Measurements from ENCODE around the gene NTMT1. TPM values are rescaled to one million over a fixed set of nuclear protein-coding genes. Genes with fewer than 3 reads are reported as not detected.

Gene NTMT1
- total RNA-seq, 4 donors from 2014 or later, result 20.3 to 33.3 (median 31.9) TPM

GRCh38 chr9:129649726-129650679 lies 24.0 kb downstream of the NTMT1 start:
- Histone ChIP-seq H3K4me3 (no peak overlapping the region), H3K36me3 (no peaks in the 10 kb centered on the region), H3K27ac (replicated peaks in 1 of 4) (no peak overlapping the region), H3K27me3 (no peaks in the 10 kb centered on the region), H3K4me1 (peaks cover 0 to 9% (median 0%) of the 10 kb centered on the region in 4 donors), H3K9me3 (no peaks in the 10 kb centered on the region)
- WGBS, result 83% methylated on average over 16 of the region's 20 CpGs
- no peak for DNase-seq (ENCODE audit: extremely low spot score)
- TF ChIP-seq CTCF (IDR thresholded peaks at IDR 0.05), result no peak
- no peak for TF ChIP-seq POLR2A (IDR thresholded peaks at IDR 0.05; ENCODE audit: low read depth)
- no peak for TF ChIP-seq EP300 (IDR thresholded peaks at IDR 0.05)
- TF ChIP-seq POLR2AphosphoS5 (IDR thresholded peaks at IDR 0.05), result no peak
- intact Hi-C loops (cut with DNase I), result no loop called here

- H3K4me1 ChIP-seq, result peaks cover 0 to 9% (median 0%) of the 10 kb centered on the region in 4 donors
- no peaks in the 10 kb centered on the region for H3K9me3 ChIP-seq
- H3K27me3 ChIP-seq, result no peaks in the 10 kb centered on the region
- WGBS, result 79% methylated on average over 9 of the region's 10 CpGs
- no peak overlapping the region for H3K27ac ChIP-seq (replicated peaks in 1 of 4)
- no peaks in the 10 kb centered on the region for H3K36me3 ChIP-seq
- DNase-seq (ENCODE audit: extremely low spot score), result no peak
- H3K4me3 ChIP-seq, result no peak overlapping the region
- TF ChIP-seq POLR2A (IDR thresholded peaks at IDR 0.05; ENCODE audit: low read depth) (no peak), CTCF (IDR thresholded peaks at IDR 0.05) (no peak)
- intact Hi-C loops (cut with DNase I), result no loop called here
Observed at GRCh38 chr9:129650680-129651235, 24.8 kb downstream of the NTMT1 start.

- no peaks in the 10 kb centered on the region for H3K27me3 ChIP-seq
- DNase-seq (ENCODE audit: extremely low spot score), result no peak
- no peaks in the 10 kb centered on the region for H3K9me3 ChIP-seq
- no peaks in the 10 kb centered on the region for H3K36me3 ChIP-seq
- WGBS, result 59% methylated on average over 18 of the region's 19 CpGs
- intact Hi-C loops (cut with DNase I), result no loop called here
- TF ChIP-seq POLR2A (IDR thresholded peaks at IDR 0.05; ENCODE audit: low read depth) (no peak), EP300 (IDR thresholded peaks at IDR 0.05) (no peak)
- no peak overlapping the region for H3K27ac ChIP-seq (replicated peaks in 1 of 4)
- peaks cover 0 to 9% (median 0%) of the 10 kb centered on the region in 4 donors for H3K4me1 ChIP-seq
- no peak overlapping the region for H3K4me3 ChIP-seq
Observed at GRCh38 chr9:129653823-129654553, 28.0 kb downstream of the NTMT1 start.

- H3K9me3 ChIP-seq, result no peaks in the 10 kb centered on the region
- H3K27me3 ChIP-seq, result no peaks in the 10 kb centered on the region
- WGBS, result 61% methylated on average over 20 of the region's 20 CpGs
- peaks cover 0 to 9% (median 0%) of the 10 kb centered on the region in 4 donors for H3K4me1 ChIP-seq
- no peak overlapping the region for H3K27ac ChIP-seq (replicated peaks in 1 of 4)
- no peak overlapping the region for H3K4me3 ChIP-seq
- DNase-seq (ENCODE audit: extremely low spot score), result no peak
- no peaks in the 10 kb centered on the region for H3K36me3 ChIP-seq
- intact Hi-C loops (cut with DNase I), result no loop called here
- TF ChIP-seq EP300 (IDR thresholded peaks at IDR 0.05) (no peak), CTCF (IDR thresholded peaks at IDR 0.05) (no peak), POLR2AphosphoS5 (IDR thresholded peaks at IDR 0.05) (no peak), POLR2A (IDR thresholded peaks at IDR 0.05; ENCODE audit: low read depth) (no peak)
Observed at GRCh38 chr9:129654554-129655040, 28.6 kb downstream of the NTMT1 start.

GRCh38 chr9:129655154-129655553 lies 29.2 kb downstream of the NTMT1 start:
- intact Hi-C loops (cut with DNase I), result no loop called here

More at GRCh38 chr9:129655154-129655553, 29.2 kb downstream of the NTMT1 start:
- WGBS, result 98% methylated on average over 6 of the region's 7 CpGs
- DNase-seq (ENCODE audit: extremely low spot score), result no peak
- Histone ChIP-seq H3K4me1 (peaks cover 0 to 9% (median 0%) of the 10 kb centered on the region in 4 donors), H3K4me3 (no peak overlapping the region), H3K27ac (replicated peaks in 1 of 4) (no peak overlapping the region), H3K36me3 (no peaks in the 10 kb centered on the region), H3K27me3 (no peaks in the 10 kb centered on the region), H3K9me3 (no peaks in the 10 kb centered on the region)
- TF ChIP-seq POLR2AphosphoS5 (IDR thresholded peaks at IDR 0.05) (no peak), CTCF (IDR thresholded peaks at IDR 0.05) (no peak), EP300 (IDR thresholded peaks at IDR 0.05) (no peak), POLR2A (IDR thresholded peaks at IDR 0.05; ENCODE audit: low read depth) (no peak)

All from esophagus muscularis mucosa (tissue), 4 donors.